Parathyroid adenoma (tissue), 2 donors: ENCODE measurements around the gene ITGA11.

Source experiments
- H2AFZ ChIP-seq: fragments of 300-600 bp; sonication (generic); one replicate; pipeline ENCODE4 v1.7.0; 2017; ENCODE audit warnings: antibody characterized with exemption, mild to moderate bottlenecking
- H3K27ac ChIP-seq: fragments of 300-600 bp; sonication (generic); one replicate; pipeline ENCODE4 v1.7.0; 2017
- H3K27me3 ChIP-seq: fragments of 300-600 bp; sonication (generic); one replicate; pipeline ENCODE4 v1.7.0; 2017; ENCODE audit warnings: low read length; ENCODE audit not compliant: control insufficient read depth, insufficient read depth
- H3K36me3 ChIP-seq: fragments of 300-600 bp; sonication (generic); one replicate; pipeline ENCODE4 v1.7.0; 2017; ENCODE audit warnings: low read length; ENCODE audit not compliant: control insufficient read depth, insufficient read depth
- H3K4me1 ChIP-seq: fragments of 300-600 bp; sonication (generic); one replicate; pipeline ENCODE4 v1.7.0; 2017; ENCODE audit warnings: control low read depth
- H3K4me2 ChIP-seq: fragments of 300-600 bp; sonication (generic); one replicate; pipeline ENCODE4 v1.7.0; 2017; ENCODE audit warnings: low read length
- H3K4me3 ChIP-seq: fragments of 300-600 bp; sonication (generic); one replicate; pipeline ENCODE4 v1.7.0; 2017; ENCODE audit warnings: low read depth, low read length
- H3K79me2 ChIP-seq: fragments of 300-600 bp; sonication (generic); one replicate; pipeline ENCODE4 v1.7.0; 2017; ENCODE audit warnings: control low read depth
- H3K9ac ChIP-seq: fragments of 300-600 bp; sonication (generic); one replicate; pipeline ENCODE4 v1.7.0; 2017; ENCODE audit warnings: mild to moderate bottlenecking
- H3K9me3 ChIP-seq: fragments of 300-600 bp; sonication (generic); one replicate; pipeline ENCODE4 v1.7.0; 2017; ENCODE audit warnings: low read length; ENCODE audit not compliant: control insufficient read depth
- TF ChIP-seq, protein P1 (sequence below): fragments of 300-600 bp; sonication (generic); IDR thresholded peaks from one replicate; pipeline ENCODE4 v1.7.0; 2017; ENCODE audit warnings: antibody characterized with exemption, mild to moderate bottlenecking
- donor health status: primary hyperparathyroidism.

Gene ITGA11

DNA sequence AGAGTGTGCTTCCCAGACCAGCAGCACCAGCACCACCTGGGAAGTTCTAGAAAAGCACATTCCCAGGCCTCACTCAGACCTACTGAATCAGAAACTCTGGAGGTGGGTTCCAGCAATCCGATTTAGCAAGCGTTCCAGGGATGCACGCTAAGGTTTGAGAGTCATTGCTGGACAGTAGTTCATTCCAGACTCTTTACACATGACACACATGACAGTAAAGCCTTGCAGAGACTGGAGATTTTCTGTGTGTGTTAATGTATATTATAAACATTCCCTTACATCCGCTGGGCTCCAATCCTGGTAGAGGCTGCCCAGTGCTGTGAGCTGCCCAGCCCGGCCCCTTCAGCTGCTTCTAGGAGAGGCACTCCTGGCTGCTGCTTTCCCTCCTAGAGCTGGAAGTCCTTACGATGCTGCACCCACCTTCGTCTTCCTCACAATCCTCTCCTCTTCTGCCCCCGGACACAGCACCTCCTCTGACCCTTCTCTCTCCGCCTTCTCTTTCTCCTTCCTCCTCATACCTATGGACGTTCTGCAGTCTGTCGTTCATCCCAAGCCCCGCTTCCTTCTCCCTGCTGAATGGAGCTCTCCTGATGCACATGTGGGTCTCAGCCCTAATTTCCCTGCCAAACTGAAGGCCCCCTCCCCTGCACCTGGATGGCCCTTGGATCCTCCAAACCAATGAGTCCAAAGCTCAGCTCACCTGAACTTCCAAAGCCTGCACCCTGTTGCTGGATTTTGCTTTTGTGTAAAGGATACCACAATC, 44.4 kb downstream of the ITGA11 start:
- Histone ChIP-seq H3K36me3 (no peaks in the 10 kb centered on the region), H2AFZ (no peak overlapping the region), H3K4me2 (no peak overlapping the region), H3K9me3 (no peaks in the 10 kb centered on the region), H3K79me2 (no peaks in the 10 kb centered on the region), H3K4me3 (no peak overlapping the region), H3K27me3 (no peaks in the 10 kb centered on the region), H3K27ac (no peak overlapping the region), H3K4me1 (no peaks in the 10 kb centered on the region), H3K9ac (no peak overlapping the region)
- TF ChIP-seq, protein P1, sequence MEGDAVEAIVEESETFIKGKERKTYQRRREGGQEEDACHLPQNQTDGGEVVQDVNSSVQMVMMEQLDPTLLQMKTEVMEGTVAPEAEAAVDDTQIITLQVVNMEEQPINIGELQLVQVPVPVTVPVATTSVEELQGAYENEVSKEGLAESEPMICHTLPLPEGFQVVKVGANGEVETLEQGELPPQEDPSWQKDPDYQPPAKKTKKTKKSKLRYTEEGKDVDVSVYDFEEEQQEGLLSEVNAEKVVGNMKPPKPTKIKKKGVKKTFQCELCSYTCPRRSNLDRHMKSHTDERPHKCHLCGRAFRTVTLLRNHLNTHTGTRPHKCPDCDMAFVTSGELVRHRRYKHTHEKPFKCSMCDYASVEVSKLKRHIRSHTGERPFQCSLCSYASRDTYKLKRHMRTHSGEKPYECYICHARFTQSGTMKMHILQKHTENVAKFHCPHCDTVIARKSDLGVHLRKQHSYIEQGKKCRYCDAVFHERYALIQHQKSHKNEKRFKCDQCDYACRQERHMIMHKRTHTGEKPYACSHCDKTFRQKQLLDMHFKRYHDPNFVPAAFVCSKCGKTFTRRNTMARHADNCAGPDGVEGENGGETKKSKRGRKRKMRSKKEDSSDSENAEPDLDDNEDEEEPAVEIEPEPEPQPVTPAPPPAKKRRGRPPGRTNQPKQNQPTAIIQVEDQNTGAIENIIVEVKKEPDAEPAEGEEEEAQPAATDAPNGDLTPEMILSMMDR: no peak

DNA sequence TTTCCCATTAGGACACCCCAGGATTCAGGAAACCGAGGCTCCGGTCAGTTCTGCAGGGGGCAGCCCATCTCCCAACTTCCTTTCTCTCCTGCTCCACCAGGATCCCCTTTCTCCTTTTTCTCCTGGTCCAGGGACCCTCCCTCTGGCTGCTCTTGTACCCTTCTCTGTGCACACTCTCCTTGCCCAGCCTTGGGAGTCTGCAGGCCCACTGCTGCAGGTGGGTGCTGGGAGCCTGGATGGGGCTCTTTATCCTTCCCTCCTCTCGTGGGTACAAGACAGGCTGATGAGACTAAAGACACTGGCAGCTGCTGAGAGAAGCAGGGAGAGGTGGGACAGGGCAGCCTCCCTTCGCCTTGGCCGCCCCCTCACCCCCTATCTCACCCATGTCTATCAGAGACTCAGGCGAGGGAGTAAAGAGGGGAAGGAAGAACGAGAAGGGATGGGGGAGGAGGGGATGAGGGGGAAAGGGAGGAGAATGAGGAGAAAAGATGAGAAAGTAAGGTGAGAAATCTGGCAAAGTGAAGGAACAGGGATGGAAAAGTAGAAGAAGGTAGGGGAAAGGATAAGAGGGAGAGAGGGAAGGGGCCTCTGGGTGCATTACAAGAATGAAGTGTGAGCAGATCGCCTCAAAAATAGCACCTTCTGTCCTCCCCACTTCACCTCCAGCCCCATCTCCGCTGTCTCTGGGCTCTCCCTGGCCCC, 45.2 kb downstream of the ITGA11 start:
- Histone ChIP-seq H3K9ac (no peak overlapping the region), H3K4me3 (no peak overlapping the region), H2AFZ (no peak overlapping the region), H3K4me2 (no peak overlapping the region), H3K27me3 (no peaks in the 10 kb centered on the region), H3K9me3 (no peaks in the 10 kb centered on the region), H3K4me1 (no peaks in the 10 kb centered on the region), H3K36me3 (no peaks in the 10 kb centered on the region), H3K79me2 (no peaks in the 10 kb centered on the region), H3K27ac (no peak overlapping the region)
- TF ChIP-seq, protein P1: no peak

DNA sequence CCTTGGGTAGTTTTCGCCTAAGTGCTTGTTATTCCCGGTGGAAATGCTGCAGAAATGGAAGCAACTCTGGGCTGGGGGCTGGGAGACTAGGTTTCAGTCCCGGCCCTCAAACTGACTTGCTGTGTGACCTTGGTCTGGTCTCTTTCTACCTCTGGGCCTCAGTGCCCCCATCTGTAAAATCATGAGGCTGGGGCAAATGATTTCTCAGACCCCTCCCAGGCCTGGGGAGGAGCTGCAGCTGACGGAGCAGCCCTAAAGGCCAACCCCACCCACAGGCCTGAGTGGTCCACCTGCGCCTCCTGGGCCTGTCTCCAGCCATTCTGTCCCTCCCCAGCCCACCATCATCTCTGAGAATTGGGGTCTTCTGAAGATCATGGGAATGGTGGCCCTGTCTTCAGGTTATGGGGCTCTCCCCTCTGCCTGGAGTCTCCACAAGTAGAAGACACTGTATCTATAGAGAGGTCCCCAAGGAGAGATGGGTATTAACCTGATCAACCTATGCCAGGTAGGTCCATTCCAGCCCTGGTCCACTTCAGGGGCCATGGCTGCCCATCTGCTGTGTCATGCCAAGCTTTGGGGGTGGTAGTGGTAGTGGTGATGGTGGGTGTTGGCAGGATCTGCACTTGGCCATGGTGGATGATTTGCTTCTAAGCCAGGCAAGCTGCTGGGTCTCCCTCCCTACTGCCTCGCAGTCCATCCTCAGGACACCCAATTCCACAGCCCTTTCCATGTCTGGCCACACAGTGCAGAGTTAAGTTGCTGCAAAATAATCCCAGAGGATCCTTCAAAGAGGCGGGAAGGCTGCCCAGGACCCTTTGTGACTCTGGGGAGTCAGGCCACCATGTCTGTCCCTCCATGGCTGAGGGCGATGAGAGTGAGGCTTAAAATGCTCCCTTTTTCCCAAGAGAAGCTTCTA, 46.0 kb downstream of the ITGA11 start:
- Histone ChIP-seq H3K79me2 (no peaks in the 10 kb centered on the region), H3K4me2 (no peak overlapping the region), H3K4me3 (no peak overlapping the region), H3K4me1 (no peaks in the 10 kb centered on the region), H3K27me3 (no peaks in the 10 kb centered on the region), H3K9me3 (no peaks in the 10 kb centered on the region), H2AFZ (no peak overlapping the region), H3K27ac (no peak overlapping the region), H3K36me3 (no peaks in the 10 kb centered on the region), H3K9ac (no peak overlapping the region)
- TF ChIP-seq, protein P1: no peak

DNA sequence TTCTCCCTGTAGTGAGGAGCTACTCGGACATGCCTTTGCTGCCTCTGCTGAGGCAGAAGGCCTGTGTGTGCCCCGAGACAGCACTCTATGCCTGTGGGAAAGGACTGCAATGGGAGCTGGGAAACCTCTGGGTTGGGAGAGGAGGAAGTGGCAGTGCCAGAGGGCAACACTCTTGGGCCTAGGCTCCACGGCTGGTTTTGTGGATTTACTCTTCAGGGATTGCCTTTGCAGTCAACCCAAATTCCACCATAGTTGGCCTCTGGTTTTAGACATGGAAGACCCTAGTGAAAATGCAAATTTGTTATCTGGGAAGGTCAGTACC, 46.8 kb downstream of the ITGA11 start:
- Histone ChIP-seq H2AFZ (no peak overlapping the region), H3K4me3 (no peak overlapping the region), H3K79me2 (no peaks in the 10 kb centered on the region), H3K36me3 (no peaks in the 10 kb centered on the region), H3K27me3 (no peaks in the 10 kb centered on the region), H3K9me3 (no peaks in the 10 kb centered on the region), H3K4me2 (no peak overlapping the region), H3K4me1 (no peaks in the 10 kb centered on the region), H3K27ac (no peak overlapping the region), H3K9ac (no peak overlapping the region)
- TF ChIP-seq, protein P1: no peak
